Smooth muscle cell (in vitro differentiated cells): ENCODE results near the gene CRB3. TPM values are rescaled to one million over a fixed set of nuclear protein-coding genes. Genes with fewer than 3 reads are reported as not detected.

Experiments
- DNase-seq: peaks from one replicate; lab custom pipeline; 2025; ENCODE audit not compliant: unreplicated experiment; lab: John Stamatoyannopoulos, UW
- H2AFZ ChIP-seq: fragments of 200-600 bp; sonication (generic); 2 replicates; pipeline ENCODE4 v1.6.0; 2016; ENCODE audit warnings: antibody characterized with exemption, low read depth, mild to moderate bottlenecking
- H3F3A ChIP-seq: fragments of 200-600 bp; sonication (generic); 2 replicates; pipeline ENCODE4 v1.6.0; 2017; ENCODE audit warnings: antibody characterized with exemption, low read depth
- H3K27ac ChIP-seq: fragments of 200-600 bp; sonication (generic); 2 replicates; pipeline ENCODE4 v1.5.1; 2016; ENCODE audit warnings: low read depth, mild to moderate bottlenecking
- H3K27me3 ChIP-seq: fragments of 200-600 bp; sonication (generic); 2 replicates; pipeline ENCODE4 v1.6.1; 2016; ENCODE audit warnings: low read depth, mild to moderate bottlenecking
- H3K36me3 ChIP-seq: fragments of 200-600 bp; sonication (generic); 2 replicates; pipeline ENCODE4 v1.5.1; 2016; ENCODE audit warnings: low read depth
- H3K4me1 ChIP-seq: fragments of 200-600 bp; sonication (generic); 2 replicates; pipeline ENCODE4 v1.5.1; 2016; ENCODE audit warnings: low read depth
- H3K4me2 ChIP-seq: fragments of 200-600 bp; sonication (generic); 2 replicates; pipeline ENCODE4 v1.6.0; 2016; ENCODE audit warnings: mild to moderate bottlenecking
- H3K4me3 ChIP-seq: fragments of 200-600 bp; sonication (generic); 2 replicates; pipeline ENCODE4 v1.5.1; 2016; ENCODE audit warnings: mild to moderate bottlenecking
- H3K79me2 ChIP-seq: fragments of 200-600 bp; sonication (generic); 2 replicates; pipeline ENCODE4 v1.6.0; 2016; ENCODE audit warnings: low read depth, mild to moderate bottlenecking
- H3K9ac ChIP-seq: fragments of 200-600 bp; sonication (generic); 2 replicates; pipeline ENCODE4 v1.6.0; 2016; ENCODE audit warnings: low read depth
- H3K9me3 ChIP-seq: fragments of 200-600 bp; sonication (generic); replicated peaks from 2 replicates; pipeline ENCODE4 v1.5.1; 2016; ENCODE audit warnings: low read depth
- H4K20me1 ChIP-seq: fragments of 200-600 bp; sonication (generic); 2 replicates; pipeline ENCODE4 v1.6.0; 2016; ENCODE audit warnings: low read depth
- WGBS: methylation state at CpG from one replicate; pipeline ENCODE4 v1.1.7; 2016; ENCODE audit warnings: low lambda C conversion rate; 5-methylcytosine and 5-hydroxymethylcytosine counted together
- polyA plus RNA-seq: library from polyadenylated mRNA; unstranded; fragments of >200 nt; fragmentation: Nextera tagmentation; extraction: Ambion mirVana; gene quantifications from 2 replicates; pipeline ENCODE4 v1.2.1, GENCODE V29; 2016
- total RNA-seq: library from RNA; depleted of rRNA; stranded (reverse); fragments of >200 nt; gene quantifications from 2 replicates; pipeline ENCODE4 v1.2.3, GENCODE V29; 2014
- TF ChIP-seq, protein P1 (sequence below): fragments of 200-600 bp; sonication (generic); IDR thresholded peaks from 2 replicates; pipeline ENCODE4 v1.5.1; 2017; ENCODE audit warnings: borderline replicate concordance, mild to moderate bottlenecking, antibody characterized with exemption; ENCODE audit not compliant: insufficient read depth, poor library complexity, severe bottlenecking

The CRB3 gene
- total and polyA plus RNA-seq, 2 experiments from 2014 or later = 2.5 to 4.0 TPM

DNA sequence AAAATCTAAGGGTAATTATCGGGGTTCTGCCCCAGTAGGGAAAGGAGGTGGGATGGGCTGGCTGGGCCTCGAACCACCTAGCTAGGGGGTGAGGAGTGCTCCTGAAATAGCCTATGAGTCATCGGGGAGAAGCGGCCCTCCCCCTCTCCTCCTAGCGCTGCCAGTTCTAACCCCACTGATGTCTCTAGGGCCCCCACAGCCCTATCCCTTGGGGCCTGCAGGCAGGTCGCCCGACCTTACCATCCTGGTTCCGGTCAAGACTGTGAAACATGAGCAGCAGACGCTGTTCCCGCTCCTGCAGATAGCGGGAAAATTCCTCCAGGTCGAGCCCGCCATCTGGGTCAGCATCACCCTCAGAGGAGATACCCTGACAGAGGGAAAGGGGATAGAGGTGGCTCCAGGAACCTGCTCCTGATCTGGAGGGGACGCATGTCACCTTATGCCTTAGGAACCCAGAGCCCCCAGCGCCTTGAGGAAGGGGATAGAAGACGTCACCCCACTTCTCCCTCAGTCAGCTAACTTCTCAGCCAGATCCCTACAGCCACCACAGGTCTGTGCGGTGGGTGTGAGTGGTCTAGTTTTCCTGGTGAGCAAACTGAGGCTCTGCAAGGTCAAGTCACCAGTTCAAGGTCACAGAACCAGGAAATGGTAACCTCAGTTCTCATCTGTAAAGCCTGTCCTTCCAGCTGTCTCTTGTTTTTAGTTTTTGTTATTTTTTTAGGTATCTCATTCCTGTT is 5.9 kb upstream of the CRB3 start:
- no peaks in the 10 kb centered on the region for H4K20me1 ChIP-seq
- H3F3A ChIP-seq = no peaks in the 10 kb centered on the region
- TF ChIP-seq, protein P1, sequence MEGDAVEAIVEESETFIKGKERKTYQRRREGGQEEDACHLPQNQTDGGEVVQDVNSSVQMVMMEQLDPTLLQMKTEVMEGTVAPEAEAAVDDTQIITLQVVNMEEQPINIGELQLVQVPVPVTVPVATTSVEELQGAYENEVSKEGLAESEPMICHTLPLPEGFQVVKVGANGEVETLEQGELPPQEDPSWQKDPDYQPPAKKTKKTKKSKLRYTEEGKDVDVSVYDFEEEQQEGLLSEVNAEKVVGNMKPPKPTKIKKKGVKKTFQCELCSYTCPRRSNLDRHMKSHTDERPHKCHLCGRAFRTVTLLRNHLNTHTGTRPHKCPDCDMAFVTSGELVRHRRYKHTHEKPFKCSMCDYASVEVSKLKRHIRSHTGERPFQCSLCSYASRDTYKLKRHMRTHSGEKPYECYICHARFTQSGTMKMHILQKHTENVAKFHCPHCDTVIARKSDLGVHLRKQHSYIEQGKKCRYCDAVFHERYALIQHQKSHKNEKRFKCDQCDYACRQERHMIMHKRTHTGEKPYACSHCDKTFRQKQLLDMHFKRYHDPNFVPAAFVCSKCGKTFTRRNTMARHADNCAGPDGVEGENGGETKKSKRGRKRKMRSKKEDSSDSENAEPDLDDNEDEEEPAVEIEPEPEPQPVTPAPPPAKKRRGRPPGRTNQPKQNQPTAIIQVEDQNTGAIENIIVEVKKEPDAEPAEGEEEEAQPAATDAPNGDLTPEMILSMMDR = no peak
- peak overlapping the region; percentile 94 for H3K4me2 ChIP-seq
- peak overlapping the region; percentile 86 for H3K4me3 ChIP-seq
- H3K4me1 ChIP-seq = no peaks in the 10 kb centered on the region
- DNase-seq = no peak
- H3K36me3 ChIP-seq = peaks cover 13% of the 10 kb centered on the region
- H3K9me3 ChIP-seq = no peaks in the 10 kb centered on the region
- no peak overlapping the region for H2AFZ ChIP-seq
- no peak overlapping the region for H3K9ac ChIP-seq
- H3K27ac ChIP-seq = no peak overlapping the region
- 84% methylated on average over 17 of the region's 17 CpGs for WGBS
- H3K27me3 ChIP-seq = no peaks in the 10 kb centered on the region
- H3K79me2 ChIP-seq = no peaks in the 10 kb centered on the region

DNA sequence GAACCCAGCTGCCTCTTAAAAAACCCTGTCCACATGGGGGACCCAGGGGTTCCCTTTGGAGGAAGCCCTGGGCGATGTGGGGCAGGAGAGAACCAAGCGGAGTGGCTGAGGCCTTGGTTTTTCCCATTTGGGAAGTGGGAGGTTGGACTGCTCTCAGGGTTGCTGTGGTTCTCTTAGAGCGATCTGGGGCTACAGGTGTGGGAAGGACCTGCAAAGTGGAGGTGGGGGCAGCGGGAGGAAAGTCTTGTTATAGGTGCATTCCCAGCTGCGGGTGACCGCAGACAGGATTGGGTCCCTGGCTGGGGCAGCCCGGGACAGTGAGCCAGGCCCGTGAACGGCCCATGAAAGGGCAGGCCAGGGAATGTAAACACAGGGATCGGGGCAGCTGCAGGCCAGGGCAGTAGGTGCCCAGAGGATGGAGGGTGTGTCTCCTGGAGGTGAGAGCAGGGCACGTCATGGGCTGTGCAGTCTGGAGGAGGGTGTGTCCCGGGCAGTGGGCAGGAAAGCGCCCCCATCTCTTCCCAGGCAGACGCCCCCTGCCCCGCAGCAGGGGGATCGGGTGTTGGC is 5.3 kb upstream of the CRB3 start:
- no peak overlapping the region for H3K27ac ChIP-seq
- TF ChIP-seq, protein P1 = no peak

DNA sequence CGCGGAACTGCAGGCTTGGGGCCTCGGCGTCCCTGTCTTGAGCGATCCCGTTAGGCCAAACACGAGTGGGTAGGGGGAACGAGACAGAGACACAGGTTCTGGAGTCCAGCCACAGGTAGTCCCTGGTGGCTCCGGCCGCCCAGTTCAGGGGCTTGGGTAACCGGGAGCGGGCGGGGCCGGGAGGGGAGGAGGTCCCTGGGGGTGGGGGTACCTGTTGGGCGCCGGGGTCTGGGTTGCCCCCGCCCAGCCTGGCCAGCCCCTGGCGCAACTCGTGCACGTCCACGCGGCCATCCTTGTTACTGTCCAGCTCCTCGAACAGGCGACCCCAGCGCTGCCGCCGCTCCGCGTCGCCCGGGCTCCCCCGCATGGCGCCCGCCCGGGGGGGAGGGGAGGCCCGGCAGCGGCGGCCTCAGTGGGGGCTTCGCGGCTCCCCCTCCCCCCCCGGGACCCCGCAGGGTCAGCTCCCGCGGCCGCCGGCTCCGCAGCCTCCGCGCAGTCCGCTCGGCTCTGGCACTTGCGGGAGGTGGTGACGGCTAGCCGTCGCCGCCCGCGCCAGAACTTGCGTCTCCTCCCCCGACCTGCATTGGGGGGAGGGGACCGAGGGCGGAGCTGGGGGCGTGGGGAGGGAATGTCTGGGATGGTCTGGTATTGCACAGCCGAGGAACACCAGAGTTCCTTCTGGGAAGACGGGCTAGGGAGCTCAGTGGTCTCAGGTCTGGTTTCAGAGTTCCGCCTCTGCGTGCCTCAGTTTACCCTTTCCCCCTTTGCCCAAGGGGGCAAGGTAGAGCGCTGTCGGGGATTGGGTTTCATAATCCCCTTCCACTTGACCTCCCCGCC is 4.6 kb upstream of the CRB3 start, which contains the start of gene SLC25A23:
TSS of gene SLC25A23 (minus strand) at position 531 of the 837 bp plus-strand sequence. CDS start at position 367, 164 bp downstream.
- no peaks in the 10 kb centered on the region for H3K9me3 ChIP-seq
- no peaks in the 10 kb centered on the region for H3K79me2 ChIP-seq
- H4K20me1 ChIP-seq = no peaks in the 10 kb centered on the region
- H2AFZ ChIP-seq = peak within 1 kb of the TSS; percentile 93
- WGBS = 3% methylated on average over 29 of the region's 70 CpGs
- peak within 1 kb of the TSS; percentile 47 for H3K9ac ChIP-seq
- peak within 1 kb of the TSS; percentile 86 for H3K4me3 ChIP-seq
- peak within 1 kb of the TSS; percentile 26 for H3K27ac ChIP-seq
- DNase-seq = peak; percentile 53
- H3K27me3 ChIP-seq = peaks cover 12% of the 10 kb centered on the region
- no peaks in the 10 kb centered on the region for H3K4me1 ChIP-seq
- TF ChIP-seq, protein P1 = no peak
- H3F3A ChIP-seq = no peaks in the 10 kb centered on the region
- H3K4me2 ChIP-seq = peak within 1 kb of the TSS; percentile 94
- peaks cover 5% of the 10 kb centered on the region for H3K36me3 ChIP-seq

More for the DNA sequence above, 5.3 kb upstream of the CRB3 start:
- no peaks in the 10 kb centered on the region for H3K79me2 ChIP-seq
- no peak for DNase-seq
- no peaks in the 10 kb centered on the region for H3F3A ChIP-seq
- peaks cover 5% of the 10 kb centered on the region for H3K27me3 ChIP-seq
- no peaks in the 10 kb centered on the region for H3K4me1 ChIP-seq
- 39% methylated on average over 15 of the region's 16 CpGs for WGBS
- H3K9ac ChIP-seq = peak overlapping the region; percentile 47
- peak overlapping the region; percentile 86 for H3K4me3 ChIP-seq
- peaks cover 11% of the 10 kb centered on the region for H3K36me3 ChIP-seq
- peak overlapping the region; percentile 86 for H2AFZ ChIP-seq
- no peaks in the 10 kb centered on the region for H4K20me1 ChIP-seq
- peak overlapping the region; percentile 94 for H3K4me2 ChIP-seq
- no peaks in the 10 kb centered on the region for H3K9me3 ChIP-seq
